NOMO-1 treated with DMSO at 0.1 percent for 48 hours (cell line): ENCODE data around the gene ZNF70.

Source experiments
- DNase-seq: peaks from one replicate; lab custom pipeline; 2025; ENCODE audit not compliant: unreplicated experiment; lab: John Stamatoyannopoulos, UW

The ZNF70 gene

GRCh38 chr22:23750714-23751440, at the start of gene ZNF70:
ZNF70 (minus strand) TSS chr22:23751112; CDS start chr22:23745140, 5,972 bp downstream.
- peak; percentile 73 for DNase-seq

- no peak for DNase-seq
These were observed 45.5 kb upstream of the ZNF70 start for GRCh38 chr22:23796461-23796860.

GRCh38 chr22:23793326-23793725, 42.4 kb upstream of the ZNF70 start:
- DNase-seq: no peak

DNA sequence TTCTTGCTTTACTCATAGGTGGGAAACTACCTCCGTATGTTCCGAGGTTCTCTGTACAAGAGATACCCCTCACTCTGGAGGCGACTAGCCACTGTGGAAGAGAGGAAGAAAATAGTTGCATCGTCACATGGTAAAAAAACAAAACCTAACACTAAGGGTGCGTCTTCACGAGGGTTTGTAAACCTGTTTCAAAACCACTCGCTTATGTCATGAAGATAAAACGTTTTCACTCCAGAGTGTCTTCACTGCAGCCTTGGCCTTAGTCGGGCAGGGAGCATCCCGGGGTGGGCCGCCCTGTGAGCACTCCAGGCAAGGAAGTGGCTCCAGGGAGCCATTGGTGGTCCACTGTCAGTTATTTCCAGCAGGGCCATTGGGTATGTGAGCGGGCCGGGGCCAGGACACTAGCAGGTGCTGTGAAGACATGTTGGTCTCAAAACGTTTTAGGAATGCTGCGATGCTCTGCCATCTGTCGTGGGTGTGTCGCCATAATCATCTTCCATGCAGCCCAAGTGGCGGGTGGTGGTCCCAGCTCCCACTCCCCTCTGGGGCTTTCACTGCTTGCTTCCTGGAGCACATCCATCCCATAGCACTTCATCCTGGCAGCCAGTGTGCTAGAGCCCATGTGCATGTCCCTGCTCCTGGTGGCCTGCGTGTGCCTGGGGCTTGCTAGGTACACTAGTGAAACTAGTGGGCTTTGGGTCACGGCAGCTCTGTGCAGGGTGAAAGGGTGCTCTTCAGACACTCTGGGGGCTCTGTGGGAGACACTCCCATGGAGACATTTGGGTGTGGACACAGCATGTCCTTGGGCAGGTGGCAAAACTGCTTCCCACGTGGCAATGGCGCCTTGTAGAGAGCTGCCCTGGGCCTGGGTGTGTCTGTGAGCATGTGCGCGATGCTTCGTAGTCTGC, 41.1 kb upstream of the ZNF70 start:
- DNase-seq: no peak

GRCh38 chr22:23790819-23791737, 40.2 kb upstream of the ZNF70 start:
- no peak for DNase-seq

DNA sequence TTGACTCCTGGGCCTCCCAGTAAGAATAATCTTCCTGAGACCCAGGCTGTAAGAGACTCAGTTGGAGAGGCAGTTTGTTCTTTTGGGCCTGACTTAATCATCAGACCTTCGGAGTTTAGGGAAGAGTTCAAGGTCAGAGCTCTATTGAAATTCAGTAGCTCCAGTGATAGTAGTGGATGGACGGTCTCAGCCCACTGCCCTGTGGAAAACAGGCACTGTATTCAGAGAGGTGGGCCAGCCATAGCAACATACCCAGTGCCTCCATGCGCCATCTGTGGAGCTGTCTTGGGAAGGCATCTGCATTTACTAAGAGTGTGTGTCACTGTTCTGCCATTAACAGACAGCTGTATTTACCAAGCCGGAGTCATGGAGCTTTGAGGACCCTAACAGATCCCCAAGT, 38.7 kb upstream of the ZNF70 start:
- no peak for DNase-seq

DNA sequence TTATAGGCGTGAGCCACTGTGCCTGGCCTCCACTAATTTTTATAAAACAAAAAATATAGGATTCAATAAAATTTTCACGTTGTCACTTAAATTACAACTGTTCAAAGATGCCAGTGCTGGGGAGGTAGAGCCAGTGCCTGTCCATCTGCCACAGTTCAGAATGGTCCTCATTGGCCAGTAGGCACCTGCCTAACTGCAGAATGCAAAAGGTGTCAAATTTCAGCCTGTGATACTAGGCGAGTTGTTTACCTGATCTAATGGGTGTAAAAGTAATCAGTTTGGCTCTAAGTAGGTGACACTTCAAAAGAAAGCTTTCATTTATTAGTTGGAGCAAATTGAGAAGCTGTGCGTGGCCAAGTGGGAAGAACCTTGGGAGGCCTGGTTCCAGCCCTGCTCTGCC, 38.2 kb upstream of the ZNF70 start:
- no peak for DNase-seq

- no peak for DNase-seq
These were observed 37.0 kb upstream of the ZNF70 start for GRCh38 chr22:23787910-23788309.

GRCh38 chr22:23787600-23787896, 36.6 kb upstream of the ZNF70 start:
- no peak for DNase-seq

DNA sequence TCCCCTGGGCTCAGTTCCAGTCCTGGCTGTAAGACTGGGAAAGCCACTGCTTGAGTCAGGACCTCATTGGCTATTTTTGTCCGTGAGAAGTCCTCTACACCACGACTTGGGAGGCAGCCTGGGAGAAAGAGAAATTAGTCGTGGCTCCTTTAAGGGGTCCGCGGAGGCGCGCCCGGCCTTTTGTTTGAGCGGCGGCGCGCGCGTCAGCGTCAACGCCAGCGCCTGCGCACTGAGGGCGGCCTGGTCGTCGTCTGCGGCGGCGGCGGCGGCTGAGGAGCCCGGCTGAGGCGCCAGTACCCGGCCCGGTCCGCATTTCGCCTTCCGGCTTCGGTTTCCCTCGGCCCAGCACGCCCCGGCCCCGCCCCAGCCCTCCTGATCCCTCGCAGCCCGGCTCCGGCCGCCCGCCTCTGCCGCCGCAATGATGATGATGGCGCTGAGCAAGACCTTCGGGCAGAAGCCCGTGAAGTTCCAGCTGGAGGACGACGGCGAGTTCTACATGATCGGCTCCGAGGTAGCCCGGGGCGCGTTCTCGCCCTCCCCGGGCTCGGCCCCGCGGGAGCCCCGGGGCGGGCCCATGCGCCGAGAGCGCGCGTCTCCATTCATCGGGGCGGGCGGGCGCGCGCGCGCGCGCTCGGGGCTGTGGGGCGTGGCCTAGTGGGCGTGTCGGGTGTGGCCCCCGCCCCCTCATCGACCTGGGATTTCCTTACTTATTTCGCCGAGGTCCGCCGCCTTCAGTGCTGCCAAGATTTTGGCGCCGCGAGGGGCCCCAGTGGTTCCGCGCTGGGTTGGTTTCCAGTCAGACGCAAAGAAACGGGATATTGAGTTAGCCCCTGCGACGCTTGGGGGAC, 36.1 kb upstream of the ZNF70 start, which contains the start of gene SMARCB1:
TSS of gene SMARCB1 (plus strand) at position 215 of the 848 bp plus-strand sequence. CDS start at position 419, 204 bp downstream.
- peak; percentile 83 for DNase-seq

- no peak for DNase-seq
These were observed 35.4 kb upstream of the ZNF70 start for GRCh38 chr22:23786261-23786710.

GRCh38 chr22:23784215-23784732, 33.4 kb upstream of the ZNF70 start:
- DNase-seq: no peak

DNA sequence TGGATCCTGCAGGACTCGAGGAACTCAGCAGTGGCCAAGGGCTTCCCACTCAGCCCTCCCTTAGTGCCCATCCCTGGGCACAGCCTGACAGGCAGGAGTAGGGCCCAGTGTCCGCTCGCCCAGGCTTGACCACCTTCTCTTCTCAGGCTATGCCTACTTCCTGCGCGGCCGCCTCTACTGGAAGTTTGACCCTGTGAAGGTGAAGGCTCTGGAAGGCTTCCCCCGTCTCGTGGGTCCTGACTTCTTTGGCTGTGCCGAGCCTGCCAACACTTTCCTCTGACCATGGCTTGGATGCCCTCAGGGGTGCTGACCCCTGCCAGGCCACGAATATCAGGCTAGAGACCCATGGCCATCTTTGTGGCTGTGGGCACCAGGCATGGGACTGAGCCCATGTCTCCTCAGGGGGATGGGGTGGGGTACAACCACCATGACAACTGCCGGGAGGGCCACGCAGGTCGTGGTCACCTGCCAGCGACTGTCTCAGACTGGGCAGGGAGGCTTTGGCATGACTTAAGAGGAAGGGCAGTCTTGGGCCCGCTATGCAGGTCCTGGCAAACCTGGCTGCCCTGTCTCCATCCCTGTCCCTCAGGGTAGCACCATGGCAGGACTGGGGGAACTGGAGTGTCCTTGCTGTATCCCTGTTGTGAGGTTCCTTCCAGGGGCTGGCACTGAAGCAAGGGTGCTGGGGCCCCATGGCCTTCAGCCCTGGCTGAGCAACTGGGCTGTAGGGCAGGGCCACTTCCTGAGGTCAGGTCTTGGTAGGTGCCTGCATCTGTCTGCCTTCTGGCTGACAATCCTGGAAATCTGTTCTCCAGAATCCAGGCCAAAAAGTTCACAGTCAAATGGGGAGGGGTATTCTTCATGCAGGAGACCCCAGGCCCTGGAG, 32.6 kb upstream of the ZNF70 start:
- no peak for DNase-seq

- no peak for DNase-seq
These were observed 31.8 kb upstream of the ZNF70 start for GRCh38 chr22:23782703-23783102.

DNA sequence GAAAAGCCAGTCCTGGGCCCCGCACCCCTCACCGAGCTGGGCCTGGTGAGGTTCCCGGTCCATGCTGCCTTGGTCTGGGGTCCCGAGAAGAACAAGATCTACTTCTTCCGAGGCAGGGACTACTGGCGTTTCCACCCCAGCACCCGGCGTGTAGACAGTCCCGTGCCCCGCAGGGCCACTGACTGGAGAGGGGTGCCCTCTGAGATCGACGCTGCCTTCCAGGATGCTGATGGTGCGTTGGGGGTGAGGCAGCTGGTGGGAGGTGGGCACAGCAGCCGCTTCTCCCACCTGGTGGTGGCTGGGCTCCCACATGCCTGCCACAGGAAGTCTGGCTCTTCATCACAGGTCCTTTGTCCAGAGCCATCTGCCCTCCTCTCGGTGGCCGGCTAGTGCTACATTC, 31.3 kb upstream of the ZNF70 start:
- no peak for DNase-seq

DNA sequence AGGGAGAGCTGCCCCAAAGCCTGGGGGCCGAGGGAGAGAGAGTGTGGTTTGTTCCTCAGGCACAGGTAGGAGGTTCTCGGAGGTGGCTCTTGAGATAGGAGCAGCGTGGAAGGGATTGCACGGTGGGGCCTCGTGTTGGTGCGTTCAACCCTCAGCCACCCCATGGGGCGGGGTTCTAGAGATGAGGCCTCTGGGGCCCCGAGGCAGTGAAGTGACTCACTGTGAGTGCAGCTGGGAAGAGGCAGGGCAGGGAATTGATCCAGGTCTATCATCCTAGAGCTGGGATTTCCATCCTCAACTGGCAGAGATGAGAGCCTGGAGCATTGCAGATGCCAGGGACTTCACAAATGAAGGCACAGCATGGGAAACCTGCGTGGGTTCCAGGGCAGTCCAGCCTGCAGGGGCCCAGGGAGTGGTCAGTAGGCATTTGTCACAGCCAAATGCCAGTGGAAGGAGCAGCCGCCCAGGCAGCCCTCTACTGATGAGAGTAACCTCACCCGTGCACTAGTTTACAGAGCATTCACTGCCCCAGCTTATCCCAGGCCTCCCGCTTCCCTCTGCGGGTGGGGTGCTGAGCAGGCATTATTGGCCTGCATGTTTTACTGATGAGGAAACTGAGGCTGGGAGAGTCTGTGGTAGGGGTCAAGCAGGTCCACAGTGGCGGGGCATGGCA, 30.7 kb upstream of the ZNF70 start:
- no peak for DNase-seq

- no peak for DNase-seq
These were observed 30.2 kb upstream of the ZNF70 start for GRCh38 chr22:23781065-23781464.

GRCh38 chr22:23780146-23780748, 29.3 kb upstream of the ZNF70 start:
- DNase-seq: no peak
